ENCODE data around the gene HRH1. TPM values are rescaled to one million over a fixed set of nuclear protein-coding genes. Genes with fewer than 3 reads are reported as not detected.

The HRH1 gene
- total and polyA plus RNA-seq, 2 of the 13 experiments (the other 11 are each of a cell fraction or from before 2014, with no cell fraction given): not detected

GRCh38 chr3:11285471-11285870 lies 131.2 kb downstream of the HRH1 start:
- Histone ChIP-seq H3K27ac (ENCODE audit: extremely low read length, insufficient read depth, low read length) (no peak overlapping the region), H2AFZ (ENCODE audit: low read length) (no peak overlapping the region), H3K4me1 (ENCODE audit: insufficient read depth, low read length) (peaks cover 8% of the 10 kb centered on the region; the same call in 1 of the 2 replicates), H3K36me3 (replicated peaks in 1 of 2; ENCODE audit: control insufficient read depth in 1 of 2, insufficient read depth in 2 of 2, low read length in 2 of 2) (peaks cover 1 to 18% of the 10 kb centered on the region in 2 experiments; a peak in 2 of 5 replicates), H3K9me3 (ENCODE audit: low read length) (no peaks in the 10 kb centered on the region), H3K79me2 (ENCODE audit: insufficient read depth, low read length) (no peaks in the 10 kb centered on the region), H3K9ac (ENCODE audit: insufficient read depth, low read depth, low read length) (no peak overlapping the region), H3K4me2 (ENCODE audit: low read depth, low read length) (no peak overlapping the region), H3K27me3 (ENCODE audit: control insufficient read depth in 1 of 2, insufficient read depth in 2 of 2, low read length in 2 of 2) (no peaks in the 10 kb centered on the region), H3K4me3 (replicated peaks in 1 of 3; ENCODE audit: insufficient read depth in 1 of 3, low read depth in 2 of 3, low read length in 3 of 3) (no peak overlapping the region), H4K20me1 (ENCODE audit: insufficient read depth, low read length) (no peaks in the 10 kb centered on the region)
- DNase-seq (ENCODE audit: low spot score) (no peak), FAIRE-seq (no peak), ATAC-seq (no peak)
- 100% methylated on average over 2 of the region's 2 CpGs for WGBS (ENCODE audit: low lambda C conversion rate)
- in situ Hi-C loops (cut with HindIII; ENCODE audit: extremely low pct_ligation_motif_present, low pct_unique_long_range_greater_than_20kb): no loop called here
- TF ChIP-seq ZNF574 (CRISPR knock-in tag; IDR thresholded peaks at IDR 0.05): no peak
- no peak for TF ChIP-seq HINFP (CRISPR knock-in tag; IDR thresholded peaks at IDR 0.05; ENCODE audit: low read depth)
- no peak for TF ChIP-seq NFAT5 (CRISPR knock-in tag; IDR thresholded peaks at IDR 0.05)
- TF ChIP-seq SYNCRIP (IDR thresholded peaks at IDR 0.05; ENCODE audit: insufficient read depth, low read depth, low read length): no peak
- no peak for TF ChIP-seq KAT8 (CRISPR knock-in tag; IDR thresholded peaks at IDR 0.05)
- no peak for TF ChIP-seq ZFP41 (CRISPR knock-in tag; IDR thresholded peaks at IDR 0.05; ENCODE audit: borderline replicate concordance)
- no peak for TF ChIP-seq ZNF629 (CRISPR knock-in tag; conservative IDR thresholded peaks at IDR 0.05)
- no peak for TF ChIP-seq GTF2F1 (IDR thresholded peaks at IDR 0.05; ENCODE audit: low read length)
- TF ChIP-seq ZNF883 (CRISPR knock-in tag; IDR thresholded peaks at IDR 0.05; ENCODE audit: not compliant biosample characterization): no peak
- TF ChIP-seq ZFP36 (IDR thresholded peaks at IDR 0.05; ENCODE audit: borderline replicate concordance, low read depth, low read length, partially characterized antibody): no peak
- TF ChIP-seq ATF4 (CRISPR knock-in tag; IDR thresholded peaks at IDR 0.05): no peak
- TF ChIP-seq JDP2 (CRISPR knock-in tag; IDR thresholded peaks at IDR 0.05; ENCODE audit: borderline replicate concordance): no peak
- no peak for TF ChIP-seq SMC3 (IDR thresholded peaks at IDR 0.05; ENCODE audit: low read length)
- ChIA-PET POLR2A (interaction anchor here (1.1 kb wide), 1 partner anchor 13 kb away, joined by 4 read pairs; the partner anchor contains the start of gene ATG7), CTCF (ENCODE audit: low intra/inter-chr PET ratio, low total read pairs) (no interaction called here)
- no TSS peak for BruUV-seq (replicated peaks)
- intact Hi-C loops (cut with micrococcal nuclease; ENCODE audit: unreplicated experiment): no loop called here
